ENCODE results near the gene CYP2B6.
"Not testable (repeated sequence)": the region's sequence is repeated elsewhere in the genome, so short reads cannot be mapped to it uniquely, and the experiment has no call there.

Gene CYP2B6

DNA sequence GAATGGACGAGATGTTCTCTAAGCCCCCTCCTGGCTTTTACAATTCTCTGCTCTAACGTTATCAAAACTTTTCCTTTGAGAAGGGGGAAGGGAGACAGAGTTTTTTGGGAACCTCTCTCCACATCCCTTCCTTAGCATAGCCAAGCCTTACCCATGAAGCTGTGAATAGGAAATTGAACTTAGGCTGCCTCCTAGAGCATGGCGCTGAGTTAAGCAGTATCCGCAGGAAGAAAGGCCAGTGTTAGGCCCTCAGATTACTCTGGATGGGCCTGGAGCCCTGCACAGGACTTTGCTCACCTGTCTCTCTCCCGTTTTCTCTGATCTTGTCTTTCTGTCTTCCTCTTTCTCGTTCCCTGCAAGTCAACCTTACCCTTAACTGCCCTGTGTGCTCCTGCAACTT lies 39.6 kb downstream of the CYP2B6 start:
- FAIRE-seq = no peak
- no peak for DNase-seq (ENCODE audit: low spot score)

DNA sequence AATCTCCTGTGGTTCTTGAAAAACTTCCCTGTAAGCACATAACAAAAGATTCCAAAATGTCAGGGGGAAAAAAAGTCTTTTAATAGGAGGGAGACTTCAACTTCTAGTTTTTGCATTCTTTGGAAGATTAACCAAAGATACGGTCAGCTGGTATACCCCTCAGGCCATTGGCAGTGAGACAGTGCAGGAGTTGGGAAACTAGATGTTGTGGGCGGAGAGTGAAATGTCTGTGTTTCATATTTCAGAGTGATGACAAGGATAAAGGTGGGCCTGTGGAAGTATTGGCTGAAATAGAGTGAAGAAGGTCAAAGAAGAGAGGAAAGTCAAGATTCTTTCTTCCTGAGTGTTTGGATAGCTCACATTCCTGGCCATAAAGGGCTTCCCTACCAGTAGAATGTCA lies 40.8 kb downstream of the CYP2B6 start:
- DNase-seq (ENCODE audit: low spot score) (no peak), FAIRE-seq (no peak)

DNA sequence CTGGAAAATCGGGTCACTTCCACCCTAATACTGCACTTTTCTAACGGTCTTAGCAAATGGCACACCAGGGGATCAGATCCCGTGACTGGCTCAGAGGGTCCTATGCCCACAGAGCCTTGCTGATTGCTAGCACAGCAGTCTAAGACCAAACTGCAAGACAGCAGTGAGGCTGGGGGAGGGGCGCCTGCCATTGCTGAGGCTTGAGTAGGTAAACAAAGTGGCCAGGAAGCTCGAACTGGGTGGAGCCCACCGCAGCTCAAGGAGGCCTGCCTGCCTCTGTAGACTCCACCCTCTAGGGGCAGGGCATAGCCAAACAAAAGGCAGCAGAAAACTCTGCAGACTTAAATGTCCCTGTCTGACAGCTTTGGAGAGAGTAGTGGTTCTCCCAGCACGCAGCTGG lies 42.2 kb downstream of the CYP2B6 start:
- FAIRE-seq; DNase-seq (ENCODE audit: low spot score): not testable (repeated sequence)

DNA sequence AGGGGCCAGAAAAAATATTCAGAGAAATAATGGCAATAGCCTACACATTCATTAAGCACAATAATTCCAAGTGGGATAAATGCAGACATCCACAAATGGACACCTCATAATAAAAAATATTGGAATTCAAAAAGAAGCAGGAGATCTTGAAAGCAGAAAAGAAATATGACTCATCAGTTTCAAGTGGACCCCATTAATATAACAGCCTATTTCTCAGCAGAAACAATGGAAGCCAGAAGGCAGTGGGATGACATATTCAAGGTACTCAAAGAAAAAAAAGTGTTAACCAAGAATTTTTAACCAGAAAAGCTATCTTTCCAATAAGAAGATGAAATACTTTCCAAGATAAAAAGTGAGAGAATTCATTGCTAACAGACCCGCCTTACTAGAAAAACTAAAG lies 48.7 kb downstream of the CYP2B6 start:
- FAIRE-seq = no peak

DNA sequence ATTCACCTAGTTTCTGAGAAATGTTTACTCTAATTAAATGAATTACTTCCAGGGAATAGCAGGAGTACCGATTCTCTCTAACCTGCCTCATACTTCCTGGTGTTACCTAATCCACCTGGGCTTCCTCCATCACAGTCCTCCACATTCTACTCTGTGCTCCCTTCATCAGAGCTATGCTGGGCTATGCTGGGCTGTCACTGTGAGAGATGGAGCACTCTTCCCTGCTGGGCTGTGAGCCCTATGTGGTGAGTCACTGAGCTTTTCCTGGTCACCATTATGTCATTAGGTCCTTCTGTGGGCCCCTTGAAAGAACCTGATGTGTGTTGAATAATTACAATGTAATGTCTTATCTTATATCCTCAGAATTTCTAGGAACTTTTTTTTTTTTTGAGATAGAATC lies 54.0 kb downstream of the CYP2B6 start:
- FAIRE-seq = peak; percentile 91
- DNase-seq (ENCODE audit: low spot score) = not testable (repeated sequence)

More for the DNA sequence above, 48.7 kb downstream of the CYP2B6 start:
- DNase-seq (ENCODE audit: low spot score) = no peak

DNA sequence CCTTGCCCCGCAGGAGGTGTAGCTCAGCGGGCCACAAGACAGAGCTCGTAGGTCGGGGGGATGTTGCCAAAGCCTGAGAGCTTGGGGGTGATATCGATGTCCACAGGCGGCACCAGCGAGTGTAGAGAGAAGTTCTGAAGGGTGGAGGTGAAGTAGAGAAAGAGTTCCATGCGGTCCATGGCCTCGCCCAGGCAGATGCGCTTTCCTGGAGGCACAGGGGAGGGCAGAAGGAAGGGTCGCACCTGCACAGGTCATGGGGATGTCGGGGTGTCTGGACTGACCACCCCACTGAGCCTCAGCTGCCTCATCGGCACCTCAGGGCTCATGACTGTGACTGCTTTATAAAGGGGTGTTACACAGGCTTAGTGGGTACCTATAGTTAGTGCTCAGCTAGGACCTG lies 59.3 kb downstream of the CYP2B6 start:
- FAIRE-seq (peak; percentile 69), DNase-seq (ENCODE audit: low spot score) (no peak)

DNA sequence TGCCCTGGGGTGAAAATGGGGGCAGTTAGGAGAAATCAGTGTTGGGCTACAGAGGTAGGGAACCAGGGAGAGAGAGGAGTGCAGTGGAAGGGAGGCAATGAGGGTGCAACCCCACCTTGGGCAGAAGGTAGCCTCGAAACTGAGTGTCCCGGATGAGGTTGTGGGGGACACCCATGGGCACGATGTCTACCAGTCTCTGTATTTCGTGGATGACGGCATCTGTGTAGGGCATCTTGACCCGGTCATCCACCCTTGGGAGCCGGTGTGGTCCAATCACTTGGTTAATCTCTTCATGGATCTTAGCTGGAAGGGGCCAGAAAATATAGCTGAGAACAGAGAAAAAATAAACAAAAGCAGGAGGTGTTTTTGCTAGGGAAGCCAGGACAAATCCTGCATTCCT lies 61.1 kb downstream of the CYP2B6 start:
- peak; percentile 44 for FAIRE-seq
- DNase-seq (ENCODE audit: low spot score) = not testable (repeated sequence)

DNA sequence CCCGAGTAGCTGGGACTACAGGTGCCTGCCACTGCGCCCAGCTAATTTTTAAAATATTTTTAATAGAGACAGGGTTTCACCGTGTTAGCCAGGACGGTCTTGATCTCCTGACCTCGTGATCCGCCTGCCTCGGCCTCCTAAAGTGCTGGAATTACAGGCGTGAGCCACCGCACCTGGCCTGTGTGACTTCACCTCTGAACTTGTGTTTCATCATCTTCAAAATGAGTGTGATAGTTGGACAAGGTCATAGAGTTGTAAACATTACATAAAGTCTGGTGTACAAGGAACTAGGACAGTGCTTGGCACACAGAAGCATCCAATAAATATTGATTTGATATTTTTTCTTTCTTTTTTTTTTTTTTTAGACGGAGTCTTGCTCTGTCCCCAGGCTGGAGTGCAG lies 62.2 kb downstream of the CYP2B6 start:
- DNase-seq (ENCODE audit: low spot score); FAIRE-seq: not testable (repeated sequence)

DNA sequence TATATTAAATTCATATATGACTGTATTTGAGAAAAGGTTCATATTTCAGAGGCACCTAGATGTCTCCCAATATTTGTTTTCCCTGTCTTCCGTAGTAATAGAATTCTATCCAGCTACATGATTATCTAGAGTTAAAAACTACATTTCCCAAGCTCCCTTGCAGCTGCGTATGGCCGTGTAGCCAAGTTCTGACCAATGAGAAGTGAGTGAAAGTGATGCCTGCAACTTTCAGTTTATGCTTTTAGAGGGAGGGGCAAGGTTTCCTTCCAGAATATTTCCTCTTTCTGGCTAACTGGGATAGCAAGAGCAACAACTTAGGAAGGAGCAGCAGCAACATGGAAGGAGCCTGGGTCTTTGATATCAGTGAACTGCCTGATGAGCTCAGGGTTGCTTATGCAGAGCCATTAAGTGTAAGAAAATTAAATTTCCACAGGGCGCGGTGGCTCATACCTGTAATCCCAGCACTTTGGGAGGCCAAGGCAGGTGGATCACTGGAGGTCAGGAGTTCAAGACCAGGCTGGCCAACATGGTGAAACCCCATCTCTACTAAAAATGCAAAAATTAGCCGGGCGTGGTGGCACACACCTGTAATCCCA lies 74.0 kb downstream of the CYP2B6 start:
- FAIRE-seq (no peak), DNase-seq (ENCODE audit: low spot score) (peak; percentile 16)
